Stimulated activated CD4-positive, alpha-beta T cell treated with anti-CD3 and anti-CD28 coated beads, Interleukin-1b, Interleukin-23, amount 100 ng/mL, for 24 hours (primary cell): Measurements from ENCODE around the gene CRMP1.

Experiments used
- DNase-seq, 4 experiments: peaks; one replicate each; pipeline ENCODE4 v3.0.0-alpha.2; 2020; ENCODE audit warnings: low read depth in 4 of 4, low spot score in 1 of 4

Gene CRMP1

DNA sequence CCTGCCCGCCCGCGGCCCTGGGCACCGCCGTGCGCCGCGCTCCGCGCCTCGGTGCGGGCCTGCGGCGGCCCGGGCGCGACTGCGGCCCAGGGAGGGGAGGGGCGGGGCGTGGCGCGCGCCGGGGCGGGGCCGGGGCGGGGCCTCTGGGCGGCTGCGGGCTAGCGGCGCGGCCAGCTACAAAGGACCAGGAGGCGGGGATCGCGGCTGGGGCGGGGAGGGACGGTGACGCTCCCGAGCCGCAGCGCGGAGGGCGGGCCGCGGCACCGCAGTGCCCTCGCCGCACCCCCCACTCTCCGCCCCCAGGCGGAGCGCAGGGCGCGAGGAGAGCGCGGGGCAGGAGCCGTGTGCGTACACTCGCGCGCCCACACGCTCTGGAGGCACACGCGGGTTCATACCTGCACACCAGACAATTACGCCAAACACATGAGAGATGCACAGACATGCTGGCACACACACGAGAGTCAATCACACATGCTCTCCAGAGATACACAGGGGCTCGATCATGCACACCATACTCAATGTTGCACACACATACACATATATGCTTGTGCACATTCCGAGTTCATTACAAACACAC, at the start of gene CRMP1:
Gene CRMP1 (minus strand): TSS at position 83 of the 577 bp plus-strand sequence. CDS start 117 bp downstream, outside the sequence.
- DNase-seq = no peak

DNA sequence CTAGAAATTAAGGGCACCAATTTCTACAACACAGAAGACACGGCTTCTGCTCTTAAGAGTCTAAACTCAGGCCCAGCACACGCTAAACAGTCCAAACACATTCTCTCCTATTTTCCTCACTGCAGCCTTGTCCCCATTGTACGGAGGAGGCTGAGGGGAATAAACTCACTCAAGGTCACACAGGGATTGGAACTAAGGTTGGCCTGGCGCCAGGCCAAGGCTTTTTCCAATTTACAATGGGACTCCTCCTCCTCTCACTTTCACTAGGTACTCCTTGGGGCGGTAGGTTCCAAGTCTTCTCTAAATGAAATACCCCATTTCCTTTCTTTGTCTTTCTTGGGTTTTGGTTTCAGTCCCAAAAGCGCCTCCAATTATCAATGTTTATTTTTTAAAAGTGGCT, 48.7 kb upstream of the CRMP1 start:
- DNase-seq = no peak

DNA sequence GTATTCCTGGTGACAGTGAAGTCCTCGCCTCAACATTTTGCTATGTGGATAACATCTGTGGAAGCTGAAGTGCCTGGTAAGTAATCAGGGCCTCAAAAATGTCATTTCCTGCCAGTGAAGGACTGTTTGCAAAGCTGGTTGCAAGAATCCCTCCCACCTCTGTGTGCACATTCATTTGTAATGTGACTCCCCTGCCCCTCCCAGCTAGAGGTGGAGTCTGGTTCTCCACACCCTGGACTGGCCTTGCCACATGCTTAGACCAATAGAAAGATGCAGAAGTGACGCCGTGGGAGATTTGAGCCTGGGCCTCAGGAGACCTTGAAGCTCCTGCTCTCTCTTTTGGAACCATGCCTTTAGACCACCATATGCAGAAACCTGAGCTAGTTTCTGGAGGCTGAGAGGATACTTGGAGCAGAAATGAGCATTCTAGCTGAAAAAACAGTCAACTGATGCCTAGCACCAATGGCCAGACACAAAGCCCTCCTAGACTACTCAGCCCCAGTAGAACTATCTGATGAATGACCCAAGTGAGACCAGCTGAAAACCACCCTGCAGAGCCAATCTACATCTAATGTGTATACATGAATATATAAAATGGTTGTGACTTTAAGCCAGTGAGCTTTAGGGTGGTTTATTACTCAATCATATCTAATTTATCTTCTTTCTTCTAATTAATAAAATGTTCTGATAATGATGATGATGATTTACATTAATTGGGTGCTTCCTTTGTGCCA, 47.8 kb upstream of the CRMP1 start:
- DNase-seq = no peak

DNA sequence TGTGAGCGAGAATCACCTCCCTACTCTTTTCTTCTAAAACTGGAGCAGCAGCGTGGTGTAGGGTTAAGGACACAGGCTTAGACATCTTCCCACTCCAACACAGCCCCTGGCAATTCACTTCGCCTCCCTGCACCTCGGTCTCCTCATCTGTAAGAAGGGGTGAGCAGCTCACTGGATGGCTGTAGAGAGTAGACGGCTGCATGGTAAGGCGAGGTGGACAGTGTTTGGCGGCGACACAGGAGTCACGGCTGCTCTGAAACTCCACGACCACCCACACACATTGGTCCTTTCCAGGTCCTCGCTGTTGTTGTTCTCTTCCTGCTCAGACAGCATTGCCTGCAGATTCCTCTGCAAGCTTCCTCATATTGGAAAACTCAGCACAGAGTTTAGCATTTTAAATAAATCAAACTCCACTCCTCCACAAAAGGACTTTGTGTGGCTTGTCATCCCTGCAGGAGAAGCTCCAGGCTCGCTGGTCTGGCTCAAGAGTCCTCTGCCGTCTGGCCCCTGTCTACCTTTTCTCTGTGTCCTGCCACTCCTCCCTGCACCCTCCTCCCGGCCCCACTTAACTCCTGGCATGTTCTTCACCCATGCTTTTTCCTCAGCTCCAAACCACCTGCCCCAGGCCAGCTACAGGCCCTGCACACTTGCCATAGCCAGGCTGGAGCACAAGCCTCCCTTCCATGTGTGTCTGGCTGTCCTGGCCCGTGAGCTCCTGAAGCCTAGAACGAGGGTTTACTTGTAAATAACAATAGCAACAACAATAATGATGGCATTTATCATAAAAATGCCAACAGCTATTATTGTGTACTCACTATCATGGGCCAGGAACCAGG, 41.3 kb upstream of the CRMP1 start:
- no peak for DNase-seq

DNA sequence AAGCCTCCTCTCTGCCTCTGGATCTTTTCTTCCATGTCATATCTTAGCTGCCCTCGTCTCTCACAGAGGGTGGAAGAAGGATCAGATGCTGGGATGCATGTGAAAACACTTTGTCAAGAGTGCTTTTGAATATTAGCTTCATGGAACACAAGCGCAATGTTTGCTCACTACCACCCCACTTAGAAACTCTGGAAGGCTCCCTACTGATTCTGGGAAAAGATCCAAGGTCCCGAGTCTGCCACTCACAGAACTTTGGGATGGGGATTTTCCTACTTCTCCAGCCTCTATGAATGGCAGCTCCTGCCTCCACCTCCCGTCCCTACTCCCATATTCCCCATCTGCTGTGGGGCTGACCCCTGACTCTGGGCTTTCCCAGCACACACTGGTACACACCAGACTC, 40.2 kb upstream of the CRMP1 start:
- DNase-seq = no peak

DNA sequence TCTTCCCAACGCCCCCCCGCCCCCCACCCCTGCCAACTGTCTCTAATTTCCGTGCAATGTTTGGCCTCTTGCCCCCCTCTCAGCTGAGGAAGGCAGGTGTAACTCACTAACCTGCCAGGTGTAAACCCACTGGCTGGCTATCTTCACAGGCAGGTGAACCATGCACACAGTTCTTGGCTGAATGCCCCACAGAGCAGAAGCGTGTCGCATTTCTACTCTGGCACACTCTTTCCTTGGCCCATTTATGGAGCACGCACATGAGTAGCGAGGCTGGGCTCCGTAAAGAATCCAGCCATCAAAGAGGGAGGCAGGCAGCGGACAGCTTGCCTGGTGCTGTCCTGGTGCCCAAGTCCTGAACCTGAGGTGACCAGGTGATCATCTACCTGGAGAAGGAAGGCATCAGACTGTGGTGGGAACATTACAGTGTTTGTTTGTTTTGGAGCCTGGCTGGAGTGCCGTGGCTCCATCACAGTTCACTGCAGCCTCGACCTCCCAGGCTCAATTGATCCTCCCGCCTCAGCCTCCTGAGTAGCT, 39.2 kb upstream of the CRMP1 start:
- DNase-seq = no peak

DNA sequence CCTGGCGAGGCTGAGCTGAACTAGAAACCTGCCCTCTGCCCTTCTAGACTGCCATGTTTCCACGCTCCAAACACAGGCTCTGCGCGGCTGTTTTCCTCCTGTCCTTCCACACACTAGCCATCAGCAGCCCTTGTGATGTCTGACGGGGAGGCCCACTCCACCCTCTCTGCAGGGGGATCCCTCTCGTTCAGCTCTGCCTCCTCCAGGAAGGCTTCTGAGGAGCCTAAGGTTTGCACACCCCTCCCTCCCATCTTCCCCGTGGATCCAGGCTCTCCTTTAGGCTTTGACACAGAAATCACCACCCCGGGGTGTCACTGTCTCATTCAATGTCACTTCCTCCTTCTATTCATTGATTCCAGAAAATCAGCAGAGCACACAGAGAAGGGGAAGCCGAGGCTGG, 38.6 kb upstream of the CRMP1 start:
- DNase-seq = no peak

DNA sequence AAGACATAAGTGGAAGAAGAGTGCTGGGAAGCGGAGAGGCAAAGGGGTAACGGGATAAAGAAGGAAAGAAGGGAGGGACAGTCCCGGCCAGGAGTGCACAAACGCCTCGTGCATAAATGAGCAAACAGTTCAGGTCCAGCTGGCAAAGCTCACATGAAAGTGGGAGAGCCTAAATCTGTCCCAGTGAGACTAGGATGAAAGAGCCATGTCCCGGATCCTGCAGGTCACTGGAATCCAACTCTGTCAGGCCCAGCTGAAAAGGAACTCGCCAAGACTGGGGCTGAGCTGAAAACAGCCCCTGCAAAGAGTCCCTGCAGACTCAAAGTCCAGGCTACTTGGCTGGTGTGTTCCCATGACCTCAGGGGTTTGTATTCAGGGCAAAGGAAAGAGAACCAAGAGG, 38.0 kb upstream of the CRMP1 start:
- no peak for DNase-seq

DNA sequence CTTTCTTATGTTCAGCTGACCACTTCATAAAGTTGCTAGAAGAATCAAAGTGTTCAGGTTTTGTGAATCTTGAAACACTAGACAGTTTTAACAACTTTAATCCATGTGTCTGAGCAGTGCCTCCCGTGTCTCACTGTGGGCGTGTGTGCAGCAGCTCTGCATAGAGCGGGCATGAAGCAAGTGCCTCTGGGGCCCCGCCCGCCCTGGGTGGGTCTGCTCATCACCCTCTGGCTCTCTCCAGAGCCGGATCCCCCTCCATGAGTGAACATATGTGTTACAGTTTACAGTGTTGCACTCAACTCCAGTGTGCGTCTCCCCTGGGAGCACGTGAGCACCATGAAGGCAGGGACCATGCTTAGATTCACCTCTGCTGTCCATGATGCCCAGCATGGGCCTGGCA, 37.6 kb upstream of the CRMP1 start:
- no peak for DNase-seq

DNA sequence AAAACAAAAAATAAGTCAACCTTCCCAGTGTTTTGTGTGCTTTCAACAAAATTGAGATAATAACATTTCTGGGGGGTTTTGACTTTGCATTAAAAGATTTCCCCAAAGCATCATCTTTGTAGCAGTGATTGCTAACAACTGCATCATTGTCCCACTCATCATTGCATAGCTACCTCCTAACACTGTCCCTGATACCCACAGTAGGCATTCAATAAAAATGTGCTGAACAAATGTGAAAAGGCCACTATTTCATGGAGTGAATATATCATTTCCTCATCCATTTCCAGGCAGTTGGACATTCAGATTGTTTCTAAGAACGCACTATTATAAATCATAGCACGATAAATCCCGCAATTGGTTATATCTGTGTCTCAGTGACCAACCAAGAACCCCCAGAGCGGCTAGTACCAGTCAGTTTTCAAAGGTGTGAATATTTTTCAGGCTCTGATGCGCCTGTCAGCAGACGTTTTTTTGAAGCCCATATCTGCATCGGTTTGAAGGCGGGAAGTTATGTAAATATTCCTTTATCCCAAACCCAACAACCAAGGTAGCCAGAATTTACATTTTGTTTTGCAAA, 36.0 kb upstream of the CRMP1 start:
- DNase-seq = no peak

DNA sequence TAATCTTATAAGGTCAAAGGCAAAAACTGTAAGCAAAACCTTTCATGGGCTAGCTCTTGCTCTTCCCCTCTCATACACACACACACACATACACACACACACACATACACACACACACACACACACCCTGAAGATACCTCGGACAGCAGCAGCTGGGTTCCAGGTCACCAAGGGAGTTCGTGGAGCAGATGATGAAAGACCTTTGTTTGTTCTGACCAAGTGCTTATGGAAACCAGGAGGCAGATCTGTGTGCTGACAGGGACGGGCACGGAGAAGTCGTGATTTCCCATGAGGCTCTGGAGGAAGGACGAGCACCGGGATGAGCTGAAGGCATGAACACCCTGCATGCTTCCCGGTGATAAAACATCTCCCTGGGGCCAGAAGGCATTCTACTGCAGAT, 35.4 kb upstream of the CRMP1 start:
- DNase-seq = no peak

DNA sequence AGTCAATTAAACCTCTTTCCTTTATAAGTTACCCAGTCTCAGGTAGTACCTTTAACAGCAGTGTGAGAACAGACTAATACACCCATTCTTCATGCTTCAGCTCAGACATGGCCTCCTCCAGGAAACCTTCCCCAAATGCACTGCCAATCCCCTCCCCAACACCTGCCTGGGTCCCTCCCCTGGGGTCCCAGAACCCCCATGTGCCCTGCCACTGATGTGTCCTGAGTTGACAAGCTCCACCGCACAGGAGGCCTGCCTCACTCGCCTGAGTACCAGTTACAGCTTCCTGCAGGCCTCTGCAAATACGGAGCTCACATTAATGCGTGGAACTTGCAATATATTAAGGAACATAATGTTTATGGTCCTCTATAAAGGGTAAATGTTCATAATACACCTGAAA, 34.9 kb upstream of the CRMP1 start:
- DNase-seq = no peak

DNA sequence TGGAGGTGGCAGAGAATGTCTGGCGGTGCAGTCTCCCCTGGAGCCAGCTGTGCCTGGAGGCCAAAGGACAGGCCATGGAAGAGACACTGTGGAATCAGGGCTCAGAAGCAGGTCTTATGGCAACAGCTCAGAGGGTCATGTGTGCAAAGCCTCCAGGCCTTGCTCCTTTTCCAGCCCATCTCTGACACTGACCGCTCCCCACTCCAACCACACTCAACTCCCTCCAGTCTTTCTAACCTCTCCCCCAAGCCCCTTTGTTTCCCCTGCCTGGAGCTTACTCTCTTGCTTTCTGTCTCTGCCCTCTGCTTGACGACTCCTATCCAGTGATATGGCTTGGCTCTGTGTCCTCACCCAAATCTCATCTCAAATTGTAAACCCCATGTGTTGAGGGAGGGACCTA, 34.2 kb upstream of the CRMP1 start:
- DNase-seq = no peak

DNA sequence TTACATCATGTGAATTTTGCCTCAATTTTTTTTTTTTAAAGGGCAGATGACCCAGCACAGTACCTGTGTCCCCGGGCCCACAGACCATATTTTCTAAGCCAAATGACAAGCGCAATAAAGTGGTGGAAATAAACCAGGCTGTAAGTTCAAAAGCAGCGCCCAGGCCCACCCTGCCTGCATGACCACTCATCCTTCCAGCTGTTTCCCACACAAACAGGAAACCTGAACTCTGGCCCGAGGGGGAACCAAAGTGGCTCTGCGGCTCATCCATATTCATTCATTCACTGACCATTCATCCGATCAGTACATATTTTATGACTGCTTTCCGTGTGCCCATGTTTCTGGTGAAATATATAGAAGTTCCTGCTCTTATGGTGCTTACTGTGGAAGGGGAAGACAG, 33.7 kb upstream of the CRMP1 start:
- DNase-seq = no peak

DNA sequence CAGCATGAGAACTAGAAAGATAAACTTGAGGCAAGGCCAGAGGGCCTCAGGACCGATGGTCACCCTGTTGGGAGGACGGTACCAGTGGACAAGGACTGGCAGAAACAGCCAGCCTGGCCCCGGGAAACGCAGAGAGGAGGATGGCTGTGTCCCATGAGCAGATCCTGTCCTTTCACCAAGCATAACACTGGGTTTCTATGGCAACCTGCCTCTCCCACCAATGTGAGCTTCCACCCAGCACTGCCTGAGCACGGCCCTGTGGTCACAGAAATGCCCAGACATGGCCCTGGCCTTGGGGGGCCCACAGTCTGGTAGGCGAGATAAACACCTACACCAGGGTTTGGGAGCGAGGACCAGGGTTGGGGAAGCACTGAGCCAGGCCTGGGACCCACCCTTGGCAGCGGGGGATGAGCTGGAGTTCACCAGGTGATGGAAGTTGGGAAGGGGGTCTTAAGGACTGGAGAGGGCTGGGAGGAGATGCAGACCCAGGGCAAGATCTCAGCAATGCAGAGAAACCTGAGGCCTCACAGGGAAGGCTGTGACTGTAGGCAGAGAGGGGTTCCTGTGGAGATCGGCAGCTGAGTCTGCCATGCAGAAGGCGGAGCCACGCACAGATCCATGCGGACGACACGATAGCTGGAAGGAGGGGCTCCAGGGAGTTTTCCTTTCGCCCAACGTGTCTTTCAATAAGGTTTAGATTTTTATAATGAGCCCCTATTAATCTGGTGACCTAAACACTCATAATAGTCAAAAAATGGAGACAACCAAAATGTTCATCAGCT, 32.7 kb upstream of the CRMP1 start:
- no peak for DNase-seq

DNA sequence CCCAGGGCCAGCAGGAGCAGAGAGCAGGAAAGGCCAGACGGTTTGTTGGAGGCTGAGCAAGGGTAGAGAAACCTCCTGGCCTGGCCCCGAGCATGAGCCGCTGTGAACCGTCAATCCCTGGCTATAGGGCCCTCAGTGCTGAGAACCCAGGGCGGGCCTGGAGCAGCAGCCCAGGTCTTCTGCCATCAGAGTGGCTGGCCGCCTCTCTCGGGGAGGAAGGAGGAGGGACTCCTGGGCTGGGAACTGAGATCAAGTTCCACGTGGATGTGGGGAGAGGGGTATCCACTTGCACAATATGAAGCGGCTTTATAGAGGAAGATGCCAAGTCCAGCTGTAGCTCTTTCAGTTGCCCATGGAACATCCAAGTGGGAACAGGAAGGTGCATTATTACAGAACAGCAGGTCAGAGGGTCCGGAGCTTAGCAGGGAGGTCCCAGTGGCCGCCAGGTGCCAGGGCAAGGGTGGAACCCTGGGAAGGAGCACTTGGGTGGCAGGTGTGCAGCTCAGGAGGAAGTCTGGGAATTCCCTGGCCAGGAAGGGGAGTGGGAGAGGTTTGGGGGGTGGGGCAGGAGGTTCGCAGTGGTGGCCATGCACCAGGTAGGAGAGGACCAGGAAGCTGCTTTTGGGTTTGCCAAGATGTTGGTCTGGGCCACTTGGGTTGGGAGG, 31.7 kb upstream of the CRMP1 start:
- no peak for DNase-seq

DNA sequence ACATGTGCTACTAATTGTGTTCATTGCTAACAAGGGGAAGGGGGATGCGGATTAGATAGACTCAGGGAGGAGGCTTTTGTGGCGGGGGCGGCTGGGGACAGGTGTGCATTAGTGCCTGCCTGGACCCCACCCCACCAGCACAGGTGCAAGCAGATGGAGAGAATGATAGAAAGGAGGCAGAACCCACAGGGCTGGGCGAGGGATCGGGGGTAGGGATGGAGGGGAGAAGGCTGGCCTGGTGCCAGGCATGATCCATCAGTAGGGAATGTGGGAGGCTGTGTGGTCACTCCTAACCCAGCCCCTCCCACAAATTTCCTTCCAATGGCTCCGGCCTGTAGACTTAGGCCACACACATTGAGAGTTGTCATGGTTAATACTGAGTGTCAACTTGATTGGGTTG, 30.5 kb upstream of the CRMP1 start:
- DNase-seq = no peak

DNA sequence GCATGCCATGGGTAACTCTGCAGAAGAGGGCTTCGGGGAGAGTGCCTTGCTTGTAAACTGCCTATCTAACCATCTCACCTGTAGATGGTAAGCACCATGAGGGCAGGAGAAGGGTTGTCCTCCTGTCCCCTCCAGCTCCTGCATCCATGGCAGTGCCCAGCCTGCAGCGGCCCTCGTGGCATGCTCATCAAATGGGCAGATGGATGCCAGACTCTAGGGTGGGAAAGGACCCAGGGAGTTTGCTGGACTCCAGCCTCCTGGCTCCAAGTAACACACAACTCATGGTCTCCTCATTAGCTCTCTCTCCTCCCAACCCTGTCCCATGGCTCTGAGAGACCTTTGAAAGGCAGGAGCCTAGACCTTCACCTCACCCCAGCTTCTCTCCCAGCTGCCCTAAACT, 29.7 kb upstream of the CRMP1 start:
- no peak for DNase-seq

DNA sequence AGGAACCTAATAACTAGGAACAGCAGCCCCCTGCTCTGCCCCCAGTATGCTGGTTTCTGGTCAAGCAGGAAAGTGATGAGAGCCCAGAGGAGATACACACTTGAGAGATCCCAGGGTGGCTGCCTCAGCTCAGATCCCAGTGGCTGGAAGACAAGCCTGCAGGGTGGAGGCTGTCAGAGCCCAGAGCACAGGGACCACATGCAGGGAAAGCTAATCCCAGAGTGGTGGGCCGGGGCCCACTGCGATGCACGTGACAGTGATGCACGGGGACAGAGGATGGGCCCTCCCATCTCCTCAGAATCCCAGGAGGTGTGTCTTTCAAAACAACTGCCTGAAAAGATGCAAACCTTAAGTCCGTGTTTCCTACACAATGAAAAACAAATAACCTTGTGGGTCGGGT, 29.1 kb upstream of the CRMP1 start:
- DNase-seq = no peak
